HL-60/S4 (cell line): ENCODE measurements around the gene CBY1.
"Not testable (repeated sequence)": the region's sequence is repeated elsewhere in the genome, so short reads cannot be mapped to it uniquely, and the experiment has no call there.

Experiments used
- in situ Hi-C: fragments of 300-500 bp; cut with MboI; formaldehyde crosslinking; loops from 2 replicates; pipeline ENCODE4 v1.14.3; 2022; ENCODE audit warnings: low sequenced_read_pairs

CBY1 gene

DNA sequence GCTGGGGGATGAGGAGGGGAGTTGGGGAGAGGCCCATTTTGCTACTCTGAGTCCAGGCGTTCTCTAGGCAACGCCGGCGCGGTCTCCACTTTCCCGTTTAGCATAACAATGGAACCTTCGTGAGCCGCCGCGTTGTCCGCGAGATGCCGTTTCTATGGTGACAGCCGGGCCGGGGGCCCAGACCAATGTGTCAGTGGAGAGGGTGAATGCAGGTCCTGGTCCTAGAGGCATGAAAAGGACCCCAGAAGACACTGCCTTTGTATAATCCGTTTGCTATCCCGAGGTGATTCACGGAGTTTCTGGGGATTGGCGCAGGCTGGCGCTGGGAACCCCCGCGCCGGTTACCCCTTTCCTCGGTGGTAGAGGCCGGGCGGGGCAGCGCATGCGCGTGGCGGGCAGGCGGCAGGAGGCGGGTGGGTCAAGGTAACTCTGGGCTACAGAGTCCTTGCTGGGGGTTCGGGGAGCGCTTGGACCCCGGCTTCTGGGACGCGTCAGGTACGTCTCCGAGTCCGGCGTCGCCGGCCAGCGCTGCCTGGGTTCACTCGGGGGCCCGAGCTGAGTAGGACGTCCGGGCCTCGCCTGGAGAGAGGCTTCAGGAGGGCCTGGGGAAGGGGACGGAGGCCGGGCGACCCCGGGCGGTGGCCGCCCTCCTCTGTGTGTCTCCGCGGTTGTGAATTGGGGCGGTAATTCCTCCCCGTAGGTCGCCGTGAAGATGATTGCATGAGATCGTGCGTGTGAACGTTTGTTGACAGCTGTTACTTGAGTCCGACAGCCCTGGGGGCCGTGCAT lies at the start of gene CBY1, which contains the start of gene FAM227A:
Gene CBY1, plus strand, starts transcription at position 383 of the 789 bp plus-strand sequence. CDS start 11,417 bp downstream, outside the sequence.
Gene FAM227A, minus strand, starts transcription at position 137 of the 789 bp plus-strand sequence. CDS start 6,224 bp downstream, outside the sequence.
- in situ Hi-C loops = no loop called here

DNA sequence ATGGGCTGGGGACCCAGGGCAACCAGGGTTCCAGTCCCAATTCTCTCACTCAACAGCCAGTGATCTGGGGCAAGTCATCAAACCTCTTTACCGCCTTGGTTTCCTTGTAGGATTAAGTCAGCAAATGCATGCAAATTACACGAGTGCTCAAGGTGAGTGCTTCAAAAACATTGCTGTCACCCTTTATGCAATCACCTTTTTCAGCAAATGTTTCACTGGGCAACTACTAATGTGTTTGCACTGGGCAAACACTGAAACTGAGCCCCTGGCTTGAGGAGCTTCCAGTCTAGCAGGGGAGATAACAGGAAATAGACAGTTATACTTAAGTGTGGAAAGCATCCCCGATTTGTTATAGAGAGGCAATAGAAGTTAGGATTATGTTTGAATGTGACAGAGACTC lies 48.8 kb upstream of the CBY1 start:
- in situ Hi-C loops = no loop called here

GRCh38 chr22:38608992-38609750 lies 47.3 kb upstream of the CBY1 start:
- in situ Hi-C loops = no loop called here

DNA sequence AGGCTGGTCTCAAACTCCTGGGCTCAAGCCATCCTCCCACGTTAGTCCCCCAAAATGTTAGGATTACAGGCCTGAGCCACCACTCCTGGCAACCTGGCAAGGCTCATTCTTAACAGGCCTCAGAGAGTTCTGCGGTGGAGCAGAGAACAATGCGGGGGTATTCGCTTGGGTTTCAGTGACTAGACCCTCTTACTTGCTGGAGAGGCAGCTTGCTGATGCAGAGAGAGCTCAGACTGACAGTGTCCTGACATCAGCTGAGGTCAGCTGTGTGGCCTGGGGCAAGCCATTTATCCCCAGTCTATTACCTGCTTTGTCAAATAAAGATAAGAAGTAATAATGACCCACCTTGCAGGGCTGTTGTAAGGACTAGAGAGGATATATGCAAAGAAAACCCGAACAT lies 46.2 kb upstream of the CBY1 start:
- in situ Hi-C loops = no loop called here

GRCh38 chr22:38611559-38611958 lies 44.9 kb upstream of the CBY1 start:
- in situ Hi-C loops = no loop called here

- in situ Hi-C loops = no loop called here
Observed at GRCh38 chr22:38612217-38613006, 44.0 kb upstream of the CBY1 start.

DNA sequence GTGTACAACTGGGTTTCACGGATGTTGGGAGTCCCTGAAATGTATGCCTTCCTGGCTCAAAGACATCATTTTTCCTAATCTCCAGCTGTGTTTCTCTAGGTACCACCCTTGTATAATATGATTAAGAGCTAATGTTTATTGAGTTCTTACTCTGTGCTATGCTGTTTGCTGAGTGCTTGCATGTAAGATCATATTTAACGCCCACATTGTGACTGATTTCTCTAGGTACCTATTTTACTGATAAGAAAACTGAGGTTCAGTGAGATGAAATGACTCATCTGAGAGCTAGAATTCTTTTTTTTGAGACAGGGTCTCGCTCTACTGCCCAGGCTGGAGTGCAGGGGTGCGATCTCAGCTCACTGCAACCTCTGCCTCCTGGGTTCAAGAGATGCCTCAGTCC lies 42.9 kb upstream of the CBY1 start:
- in situ Hi-C loops = no loop called here

- in situ Hi-C loops = no loop called here
Observed at GRCh38 chr22:38614332-38615063, 41.9 kb upstream of the CBY1 start.

GRCh38 chr22:38615064-38615405 lies 41.4 kb upstream of the CBY1 start:
- in situ Hi-C loops = not testable (repeated sequence)

DNA sequence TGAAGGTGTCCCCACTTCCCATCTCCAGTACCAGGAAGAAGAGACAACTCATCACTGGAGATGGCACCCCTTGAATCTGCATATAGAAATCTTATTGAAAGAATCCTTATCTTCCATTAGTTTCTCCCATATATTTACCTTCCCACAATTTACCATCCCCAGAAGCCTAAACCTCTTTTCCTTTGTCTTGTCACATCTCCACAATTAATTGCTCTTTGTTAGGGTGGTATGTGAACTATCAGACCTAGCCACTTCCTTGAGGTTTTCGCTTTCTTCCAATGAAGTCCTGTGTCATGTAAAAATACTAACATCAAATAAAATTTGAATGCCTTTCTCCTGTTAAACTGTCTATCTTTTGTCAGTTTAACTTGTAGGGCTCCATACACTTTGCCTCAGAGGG lies 38.2 kb upstream of the CBY1 start:
- in situ Hi-C loops = no loop called here

GRCh38 chr22:38618682-38619081 lies 37.8 kb upstream of the CBY1 start:
- in situ Hi-C loops = no loop called here

GRCh38 chr22:38623351-38623750 lies 33.1 kb upstream of the CBY1 start:
- in situ Hi-C loops = no loop called here

- in situ Hi-C loops = no loop called here
Observed at GRCh38 chr22:38628444-38628843, 28.0 kb upstream of the CBY1 start.

GRCh38 chr22:38629108-38629507 lies 27.3 kb upstream of the CBY1 start:
- in situ Hi-C loops = no loop called here

GRCh38 chr22:38631724-38632123 lies 24.7 kb upstream of the CBY1 start:
- in situ Hi-C loops = no loop called here

GRCh38 chr22:38632528-38632927 lies 23.9 kb upstream of the CBY1 start:
- in situ Hi-C loops = no loop called here

DNA sequence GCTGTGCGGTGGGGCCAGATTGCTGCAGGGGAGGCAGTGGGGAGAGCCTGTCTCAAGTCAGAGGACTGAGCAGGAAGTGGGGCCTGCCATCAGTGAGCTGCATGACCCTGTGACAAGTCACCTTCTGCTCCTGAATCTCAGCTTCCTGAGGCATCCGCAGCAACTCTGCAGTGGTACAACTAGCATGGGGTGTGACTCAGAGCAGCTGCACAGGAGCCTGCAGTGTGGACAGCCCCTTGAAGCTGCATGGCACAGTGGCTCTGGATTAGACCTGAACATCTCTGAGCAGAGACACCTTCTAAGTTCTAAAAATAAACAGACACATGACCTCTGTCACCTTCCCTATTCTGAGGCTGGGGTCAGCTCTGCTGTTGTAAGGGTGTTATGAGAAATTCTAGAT lies 18.2 kb upstream of the CBY1 start:
- in situ Hi-C loops = no loop called here

- in situ Hi-C loops = no loop called here
Observed at GRCh38 chr22:38638728-38639127, 17.7 kb upstream of the CBY1 start.

GRCh38 chr22:38641476-38642040 lies 14.9 kb upstream of the CBY1 start:
- in situ Hi-C loops = no loop called here

GRCh38 chr22:38644245-38644644 lies 12.2 kb upstream of the CBY1 start:
- in situ Hi-C loops = not testable (repeated sequence)
